Activated T-helper 1 cell treated with anti-CD3 and anti-CD28 coated beads, Interleukin-2, amount 50 U/mL, for 16 hours (primary cell): ENCODE data around the gene TIFAB.

Experiments
- DNase-seq, 2 donors: peaks; one replicate each; pipeline ENCODE4 v3.0.0-alpha.2; 2020; ENCODE audit warnings: low read depth in 1 of 2, low spot score in 1 of 2

Gene TIFAB

GRCh38 chr5:135428586-135428985, 23.6 kb downstream of the TIFAB start:
- DNase-seq, result no peak

GRCh38 chr5:135426102-135427082, 25.8 kb downstream of the TIFAB start:
- no peak for DNase-seq

- DNase-seq, result no peak
Measured at GRCh38 chr5:135425641-135426040, 26.5 kb downstream of the TIFAB start.

GRCh38 chr5:135423846-135424168, 28.3 kb downstream of the TIFAB start:
- DNase-seq, result no peak

GRCh38 chr5:135423146-135423845, 28.9 kb downstream of the TIFAB start:
- no peak for DNase-seq

- no peak for DNase-seq
Measured at GRCh38 chr5:135422419-135422818, 29.7 kb downstream of the TIFAB start.

- no peak for DNase-seq
Measured at GRCh38 chr5:135417083-135417482, 35.1 kb downstream of the TIFAB start.

GRCh38 chr5:135405082-135405481, 47.1 kb downstream of the TIFAB start:
- no peak for DNase-seq

- no peak for DNase-seq
Measured at GRCh38 chr5:135402031-135402430, 50.1 kb downstream of the TIFAB start.

- DNase-seq, result no peak
Measured at GRCh38 chr5:135400866-135401265, 51.3 kb downstream of the TIFAB start.

GRCh38 chr5:135399794-135400542, 52.2 kb downstream of the TIFAB start:
- no peak for DNase-seq

GRCh38 chr5:135398855-135399793, 53.0 kb downstream of the TIFAB start, which contains the start of gene MACROH2A1:
Gene MACROH2A1, minus strand, starts transcription at chr5:135399231. Its CDS starts 10,138 bp downstream, at chr5:135389093.
- DNase-seq, result peak; percentile 58 to 67

- peak in 1 of 2 donors; percentile 11 for DNase-seq
Measured at GRCh38 chr5:135398160-135398854, 53.8 kb downstream of the TIFAB start.
